Gastroesophageal sphincter (tissue), 4 donors: ENCODE measurements around the gene SLC22A6. TPM values are rescaled to one million over a fixed set of nuclear protein-coding genes. Genes with fewer than 3 reads are reported as not detected.
A peak's percentile ranks its signal among the peaks of the same experiment; 100 is the strongest.

Experiments used
- ATAC-seq: fragments of 150-250 bp; one replicate; pipeline ENCODE4 v1.9.1; 2016; ENCODE audit warnings: mild to moderate bottlenecking, moderate library complexity
- H3K27ac ChIP-seq, 4 donors: fragments of 200-600 bp; sonication (generic) in 3 of 4; 1 replicate in 3 of 4; 2 replicates in 1 of 4; pipeline ENCODE4 v1.5.1; 2016 to 2019
- H3K27me3 ChIP-seq: fragments of 200-600 bp; sonication (generic); one replicate; pipeline ENCODE4 v1.5.1; 2019
- H3K36me3 ChIP-seq, 2 donors: fragments of 200-600 bp; sonication (generic); one replicate each; pipeline ENCODE4 v1.5.1; 2019; ENCODE audit warnings: control low read depth in 1 of 2
- H3K4me1 ChIP-seq, 3 donors: fragments of 200-600 bp; sonication (generic); 1 replicate in 2 of 3; 2 replicates in 1 of 3; pipeline ENCODE4 v1.5.1; 2016 to 2019; ENCODE audit warnings: control low read depth in 2 of 3
- H3K4me3 ChIP-seq, 2 donors: fragments of 200-600 bp; sonication (generic); one replicate each; pipeline ENCODE4 v1.5.1; 2019; ENCODE audit warnings: mild to moderate bottlenecking in 1 of 2, moderate library complexity in 1 of 2
- H3K9me3 ChIP-seq, 3 donors: fragments of 200-600 bp; sonication (generic); one replicate each; pipeline ENCODE4 v1.5.1; 2017 to 2019; ENCODE audit warnings: control low read depth in 2 of 3
- CTCF ChIP-seq, 4 experiments: fragments of 200-600 bp in 2 of 4; fragments of 450-650 bp in 2 of 4; sonication (generic) in 1 of 4; IDR thresholded peaks; one replicate each; pipeline ENCODE4 v1.5.1; 2017 to 2019; ENCODE audit warnings: antibody characterized with exemption in 4 of 4, mild to moderate bottlenecking in 2 of 4, moderate library complexity in 2 of 4
- EP300 ChIP-seq: sonication (generic); formaldehyde crosslinking; IDR thresholded peaks from one replicate; pipeline ENCODE4 v1.6.1; 2017; ENCODE audit warnings: antibody characterized with exemption, mild to moderate bottlenecking
- POLR2A ChIP-seq, 2 donors: fragments of 450-650 bp; IDR thresholded peaks; one replicate each; pipeline ENCODE4 v1.6.1; 2017; ENCODE audit warnings: antibody characterized with exemption in 2 of 2, mild to moderate bottlenecking in 2 of 2, moderate library complexity in 1 of 2
- POLR2AphosphoS5 ChIP-seq: sonication (generic); formaldehyde crosslinking; IDR thresholded peaks from one replicate; pipeline ENCODE4 v1.6.1; 2017; ENCODE audit warnings: antibody characterized with exemption
- WGBS, 2 donors: methylation state at CpG; one replicate each; pipeline ENCODE4 v1.1.5; 2018; ENCODE audit warnings: low coverage in 1 of 2; 5-methylcytosine and 5-hydroxymethylcytosine counted together
- total RNA-seq, 4 donors: library from RNA; depleted of rRNA; stranded (reverse); fragments of >200 nt; gene quantifications; one replicate each; pipeline ENCODE4 v1.1.0, GENCODE V29; 2016

SLC22A6 gene
- total RNA-seq, 4 donors from 2014 or later: not detected

- H3K4me3 ChIP-seq: no peak overlapping the region
- no peaks in the 10 kb centered on the region for H3K27me3 ChIP-seq
- peaks cover 0 to 6% (median 0%) of the 10 kb centered on the region in 3 donors for H3K9me3 ChIP-seq
- WGBS, 2 donors: 75 to 86% methylated on average over 1 to 2 of the region's 3 CpGs
- TF ChIP-seq POLR2A (IDR thresholded peaks at IDR 0.05) (no peak), POLR2AphosphoS5 (no peak), CTCF (IDR thresholded peaks at IDR 0.05) (no peak), EP300 (no peak)
- H3K36me3 ChIP-seq: no peaks in the 10 kb centered on the region
- no peak overlapping the region for H3K27ac ChIP-seq
- peaks cover 0 to 16% (median 12%) of the 10 kb centered on the region in 3 donors for H3K4me1 ChIP-seq
- no peak for ATAC-seq
These were observed 22.4 kb downstream of the SLC22A6 start for GRCh38 chr11:62962391-62962790.

- H3K9me3 ChIP-seq: no peaks in the 10 kb centered on the region
- no peaks in the 10 kb centered on the region for H3K27me3 ChIP-seq
- H3K4me3 ChIP-seq: no peak overlapping the region
- no peaks in the 10 kb centered on the region for H3K36me3 ChIP-seq
- no peak for TF ChIP-seq CTCF (IDR thresholded peaks at IDR 0.05)
- TF ChIP-seq POLR2AphosphoS5: no peak
- no peak for TF ChIP-seq POLR2A (IDR thresholded peaks at IDR 0.05)
- no peak for TF ChIP-seq EP300
- WGBS, 2 donors: 70 to 73% methylated on average over 3 to 4 of the region's 4 CpGs
- no peak for ATAC-seq
- no peak overlapping the region for H3K27ac ChIP-seq
- H3K4me1 ChIP-seq: peaks cover 0 to 16% (median 12%) of the 10 kb centered on the region in 3 donors
These were observed 23.7 kb downstream of the SLC22A6 start for GRCh38 chr11:62961017-62961570.

DNA sequence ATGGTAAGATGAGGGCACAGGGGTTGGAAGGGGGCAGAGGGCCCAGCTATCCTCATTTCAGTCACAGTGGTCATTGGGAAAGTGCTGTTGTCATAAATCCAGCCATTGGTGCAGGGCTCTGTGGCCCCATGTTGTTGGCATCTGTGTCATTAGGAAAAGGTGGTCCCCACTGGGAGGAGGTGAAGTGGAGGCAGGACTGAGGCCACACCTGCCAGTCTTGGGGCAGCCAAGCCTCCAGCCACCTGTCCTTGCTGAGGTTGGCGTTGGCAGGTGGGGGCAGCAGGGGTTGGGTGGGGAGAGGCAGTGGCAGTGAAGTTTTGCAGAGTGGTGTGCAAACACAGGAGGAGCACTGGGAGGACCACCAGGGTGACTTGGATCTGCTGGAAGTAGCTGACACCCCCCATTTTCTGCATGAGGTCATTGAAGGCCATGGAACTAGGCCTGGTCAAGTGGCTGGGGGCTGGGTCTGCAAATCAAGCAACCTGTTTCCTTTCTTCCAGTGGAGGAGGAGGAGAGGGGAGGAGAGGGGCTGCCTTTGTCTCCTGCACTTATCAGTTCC, 25.3 kb downstream of the SLC22A6 start:
- peaks cover 0 to 16% (median 12%) of the 10 kb centered on the region in 3 donors for H3K4me1 ChIP-seq
- TF ChIP-seq CTCF (IDR thresholded peaks at IDR 0.05): no peak
- no peak for TF ChIP-seq POLR2AphosphoS5
- no peak for TF ChIP-seq EP300
- TF ChIP-seq POLR2A (IDR thresholded peaks at IDR 0.05): no peak
- no peaks in the 10 kb centered on the region for H3K9me3 ChIP-seq
- H3K27ac ChIP-seq: no peak overlapping the region
- H3K36me3 ChIP-seq: no peaks in the 10 kb centered on the region
- ATAC-seq: no peak
- no peak overlapping the region for H3K4me3 ChIP-seq
- H3K27me3 ChIP-seq: no peaks in the 10 kb centered on the region
- WGBS, 2 donors: no CpG with 5 or more reads among the region's 1 CpG

DNA sequence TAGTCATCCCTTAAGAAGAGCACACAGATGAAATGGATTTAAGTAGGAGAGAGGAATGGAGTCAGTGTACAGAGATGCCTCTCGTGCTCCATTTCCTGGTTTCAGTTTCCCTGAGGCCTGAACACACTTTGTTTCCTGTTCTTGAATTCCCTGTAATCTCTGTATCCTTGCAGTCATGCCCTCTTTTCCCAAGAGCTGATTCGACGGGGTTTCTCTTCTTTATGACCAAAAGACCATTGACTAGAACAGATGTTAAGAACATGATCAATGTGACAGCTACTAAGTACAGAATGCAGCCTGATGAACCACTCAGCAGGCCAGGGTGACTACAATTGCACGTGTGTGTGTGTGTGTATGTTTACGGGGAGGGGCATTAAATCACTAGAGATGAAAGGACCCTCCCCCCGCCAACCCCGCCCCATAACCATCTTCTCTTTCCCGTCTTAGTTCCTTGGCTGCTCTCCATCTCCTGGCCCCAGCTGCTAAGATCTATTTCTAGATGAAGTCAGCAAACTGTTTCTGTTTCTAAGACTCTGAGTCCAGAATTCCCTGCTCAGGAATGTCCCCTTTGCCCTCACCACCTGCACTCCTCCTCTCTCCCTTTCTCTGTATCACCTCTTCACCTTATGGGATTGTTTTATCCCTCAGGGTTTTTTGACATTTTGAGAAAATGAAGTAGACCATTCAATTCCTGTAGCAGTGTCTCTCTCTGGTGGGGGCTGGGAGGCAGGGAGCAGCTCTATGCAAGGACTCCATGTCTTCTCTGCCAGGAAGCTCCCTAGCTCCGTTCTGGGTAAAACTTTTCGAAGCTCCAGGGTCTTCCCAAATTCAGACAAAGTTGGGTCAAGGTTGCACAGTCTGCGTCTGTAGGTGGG, 26.0 kb downstream of the SLC22A6 start:
- Histone ChIP-seq H3K36me3 (no peaks in the 10 kb centered on the region), H3K4me3 (no peak overlapping the region), H3K27ac (peak overlapping the region in 1 of 4 donors; percentile 14), H3K27me3 (no peaks in the 10 kb centered on the region), H3K4me1 (peaks cover 0 to 16% (median 12%) of the 10 kb centered on the region in 3 donors), H3K9me3 (no peaks in the 10 kb centered on the region)
- ATAC-seq: no peak
- WGBS, 2 donors: 9 to 12% methylated on average over 8 to 9 of the region's 11 CpGs
- TF ChIP-seq POLR2A (IDR thresholded peaks at IDR 0.05): no peak
- no peak for TF ChIP-seq EP300
- no peak for TF ChIP-seq POLR2AphosphoS5
- no peak for TF ChIP-seq CTCF (IDR thresholded peaks at IDR 0.05)
